ENCODE measurements around the gene TEX51.

GRCh38 chr2:126898636-126899035 lies at the start of gene TEX51:
- TF ChIP-seq EZH2 (optimal IDR thresholded peaks at IDR 0.05; ENCODE audit: low read depth, low read length) (no peak), CTCF (IDR thresholded peaks at IDR 0.05; ENCODE audit: low read length) (no peak), EZH2phosphoT487 (IDR thresholded peaks at IDR 0.05; ENCODE audit: low read length) (no peak)
